NCI-H2171 (cell line): ENCODE measurements around the gene PRPF6.

Source experiments
- DNase-seq: peaks from one replicate; lab custom pipeline; 2025; lab: John Stamatoyannopoulos, UW

The PRPF6 gene

DNA sequence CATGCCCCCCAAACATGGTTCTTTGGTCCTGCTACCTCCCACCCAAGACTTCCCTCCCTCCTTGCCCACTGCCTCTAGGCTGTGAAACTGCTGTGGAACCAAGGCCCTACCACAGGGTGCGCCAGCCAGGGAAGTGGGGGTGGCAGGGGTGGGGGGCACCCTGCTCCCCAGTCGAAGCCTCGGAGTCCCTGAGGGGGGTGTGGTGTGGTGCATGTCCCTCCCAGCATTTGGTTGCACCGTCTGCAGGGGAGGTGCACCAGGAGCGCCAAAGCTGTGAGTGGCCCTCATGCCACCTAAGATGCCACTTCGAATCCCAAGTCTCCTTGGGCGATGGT is 96.6 kb downstream of the PRPF6 start:
- no peak for DNase-seq

GRCh38 chr20:64077876-64078551 is 97.1 kb downstream of the PRPF6 start:
- no peak for DNase-seq

- no peak for DNase-seq
Measured at GRCh38 chr20:64078934-64079272, 98.0 kb downstream of the PRPF6 start.

DNA sequence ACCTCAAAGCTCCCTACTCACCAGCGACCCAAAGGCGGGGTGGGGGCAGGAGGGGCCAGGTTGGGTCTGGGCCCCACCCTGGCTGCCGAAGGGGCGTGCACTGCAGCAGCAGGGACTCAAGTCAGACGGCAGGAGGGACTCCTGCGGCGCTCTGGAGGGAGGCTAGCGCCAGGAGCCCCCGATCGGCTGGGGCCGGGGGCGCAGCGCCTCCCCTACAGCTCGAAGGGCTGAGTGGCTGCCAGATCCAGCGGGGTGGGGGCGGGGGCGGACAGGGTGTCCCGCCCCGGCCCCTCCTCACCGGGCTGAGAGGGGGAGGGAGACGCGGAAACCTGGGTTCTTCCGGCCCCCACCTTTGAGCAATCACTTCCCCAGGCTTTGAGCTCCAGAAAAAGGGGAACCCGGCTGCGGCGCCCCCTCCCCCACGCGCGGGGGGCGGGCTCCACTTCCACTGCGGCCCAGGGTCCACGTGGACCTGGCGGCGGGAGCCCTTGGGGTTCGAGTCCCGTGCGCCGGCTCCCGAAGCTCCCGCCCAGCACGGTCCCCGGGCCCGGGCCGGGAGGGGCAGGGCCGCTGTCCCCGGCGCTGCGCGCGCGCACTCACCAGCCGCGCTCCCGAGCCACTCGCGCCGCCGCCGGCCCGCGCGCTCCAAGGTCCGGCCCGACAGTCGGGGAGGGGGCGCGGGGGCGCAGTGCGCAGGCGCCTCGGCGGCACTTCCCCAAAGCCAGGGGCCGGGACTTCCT is 98.5 kb downstream of the PRPF6 start, which contains the start of gene RGS19:
RGS19 (minus strand) TSS at position 246 of the 740 bp plus-strand sequence. CDS start 2,632 bp downstream, outside the sequence.
- DNase-seq: peak; percentile 63

GRCh38 chr20:64080013-64080812 is 99.3 kb downstream of the PRPF6 start, which contains the start of gene OPRL1:
TSS of gene OPRL1 (plus strand) at chr20:64080082. CDS start at chr20:64092721, 12,639 bp downstream.
- DNase-seq: no peak

DNA sequence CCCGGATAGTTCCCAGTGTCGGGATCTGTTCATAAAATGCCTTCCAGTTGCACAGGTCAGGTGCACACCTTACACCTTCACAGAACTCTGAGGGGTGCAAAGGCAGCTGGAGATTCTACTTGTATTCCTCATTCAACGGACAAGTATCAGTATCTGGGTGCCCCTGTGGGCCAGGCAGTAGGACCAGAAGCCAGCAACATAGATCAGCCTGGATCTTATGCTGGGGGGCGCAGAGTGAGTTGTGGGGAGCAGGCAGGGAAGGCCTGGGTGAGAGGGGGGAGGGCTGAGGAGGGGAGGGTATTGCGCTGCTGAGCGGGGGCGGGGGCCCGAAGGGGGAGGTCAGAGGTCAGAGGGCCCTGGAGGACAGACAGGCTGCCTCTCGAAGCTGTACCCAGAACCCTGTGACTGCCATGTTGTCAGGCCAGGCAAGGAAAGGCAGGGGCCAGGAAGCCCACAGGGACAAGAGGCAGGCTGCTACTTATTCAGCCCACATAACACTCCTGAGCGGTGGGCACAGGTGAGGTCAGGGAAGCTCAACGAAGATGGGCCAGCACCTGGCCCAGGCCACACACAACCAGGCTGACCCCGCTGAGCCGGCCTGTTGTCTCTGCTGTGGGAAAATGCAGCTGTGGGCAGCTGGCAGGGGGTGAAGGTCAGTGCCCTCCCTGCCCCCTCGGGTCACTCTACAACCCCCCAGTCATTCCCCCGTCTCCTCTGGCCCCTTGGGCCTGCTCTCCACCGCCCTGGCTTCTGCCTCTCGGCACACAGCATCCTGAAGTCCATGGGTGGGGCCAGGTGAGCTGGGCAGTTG is 100.1 kb downstream of the PRPF6 start:
- DNase-seq: no peak

GRCh38 chr20:64081624-64081964 is 100.7 kb downstream of the PRPF6 start:
- DNase-seq: no peak

DNA sequence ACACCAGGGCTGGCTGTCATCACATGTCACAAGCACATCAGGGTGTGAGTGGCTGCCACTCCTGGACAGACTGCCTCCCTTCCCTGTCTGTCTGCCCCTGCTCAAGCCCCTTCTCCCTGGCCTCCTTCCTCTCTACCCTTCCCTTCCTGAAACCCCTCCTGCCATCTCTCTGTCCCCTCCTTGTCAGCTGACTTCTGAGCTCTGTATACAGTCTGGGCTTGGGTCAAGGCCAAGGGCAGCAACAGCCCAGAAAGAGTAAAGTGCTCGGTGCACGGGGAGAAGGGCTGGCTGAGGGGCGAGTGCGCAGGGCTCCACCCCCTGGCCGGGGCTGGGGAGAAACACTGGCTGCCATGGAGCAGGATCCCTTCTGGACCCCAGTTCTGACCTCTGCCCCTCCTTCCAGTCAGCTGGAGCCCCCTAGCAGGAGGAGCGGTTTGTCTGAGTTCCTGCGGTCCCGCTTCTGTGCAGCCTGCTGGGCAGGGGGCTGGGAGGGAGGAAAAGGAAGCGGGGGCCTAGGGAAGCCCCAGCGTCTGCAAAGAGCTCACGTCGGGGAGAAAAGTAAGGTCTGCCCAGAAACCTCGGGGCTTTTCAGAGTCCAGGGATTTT is 101.3 kb downstream of the PRPF6 start:
- DNase-seq: no peak
